Measurements from ENCODE around the gene BLM. TPM values are rescaled to one million over a fixed set of nuclear protein-coding genes. Genes with fewer than 3 reads are reported as not detected.

Gene BLM
- total RNA-seq, 1 experiment from 2014 or later = 33.5 TPM

- Histone ChIP-seq H3K4me2 (ENCODE audit: low read depth, low read length, poor library complexity, severe bottlenecking) (no peak overlapping the region), H3K9me3 (ENCODE audit: low read length) (no peaks in the 10 kb centered on the region), H3K9ac (ENCODE audit: low read length) (no peak overlapping the region), H3K27ac (ENCODE audit: low read length) (no peak overlapping the region), H4K20me1 (ENCODE audit: insufficient read depth, low read depth, low read length) (no peaks in the 10 kb centered on the region), H3K36me3 (ENCODE audit: insufficient read depth, low read length) (no peaks in the 10 kb centered on the region), H3K79me2 (ENCODE audit: low read length) (no peaks in the 10 kb centered on the region), H3K4me1 (ENCODE audit: low read length) (no peaks in the 10 kb centered on the region), H3K9me2 (replicated peaks; ENCODE audit: insufficient read depth, low read length) (no peaks in the 10 kb centered on the region), H3K4me3 (ENCODE audit: low read length) (no peak overlapping the region), H3K27me3 (ENCODE audit: low read length) (no peaks in the 10 kb centered on the region), H2AFZ (ENCODE audit: low read length) (no peak overlapping the region)
- DNase-seq = no peak
These were observed 39.0 kb upstream of the BLM start for GRCh38 chr15:90677807-90678790.

- no peak for DNase-seq
- H2AFZ ChIP-seq (ENCODE audit: low read length) = no peak overlapping the region
- no peak overlapping the region for H3K4me3 ChIP-seq (ENCODE audit: low read length)
- no peaks in the 10 kb centered on the region for H4K20me1 ChIP-seq (ENCODE audit: insufficient read depth, low read depth, low read length)
- H3K4me2 ChIP-seq (ENCODE audit: low read depth, low read length, poor library complexity, severe bottlenecking) = no peak overlapping the region
- no peaks in the 10 kb centered on the region for H3K27me3 ChIP-seq (ENCODE audit: low read length)
- H3K4me1 ChIP-seq (ENCODE audit: low read length) = no peaks in the 10 kb centered on the region
- H3K79me2 ChIP-seq (ENCODE audit: low read length) = no peaks in the 10 kb centered on the region
- no peaks in the 10 kb centered on the region for H3K36me3 ChIP-seq (ENCODE audit: insufficient read depth, low read length)
- H3K9me3 ChIP-seq (ENCODE audit: low read length) = no peaks in the 10 kb centered on the region
- no peak overlapping the region for H3K9ac ChIP-seq (ENCODE audit: low read length)
- H3K27ac ChIP-seq (ENCODE audit: low read length) = no peak overlapping the region
- H3K9me2 ChIP-seq (replicated peaks; ENCODE audit: insufficient read depth, low read length) = no peaks in the 10 kb centered on the region
These were observed 37.2 kb upstream of the BLM start for GRCh38 chr15:90679959-90680358.

GRCh38 chr15:90680371-90680935, 36.7 kb upstream of the BLM start:
- no peak overlapping the region for H2AFZ ChIP-seq (ENCODE audit: low read length)
- no peak overlapping the region for H3K27ac ChIP-seq (ENCODE audit: low read length)
- no peaks in the 10 kb centered on the region for H3K79me2 ChIP-seq (ENCODE audit: low read length)
- H4K20me1 ChIP-seq (ENCODE audit: insufficient read depth, low read depth, low read length) = no peaks in the 10 kb centered on the region
- no peak overlapping the region for H3K4me2 ChIP-seq (ENCODE audit: low read depth, low read length, poor library complexity, severe bottlenecking)
- H3K4me1 ChIP-seq (ENCODE audit: low read length) = no peaks in the 10 kb centered on the region
- no peaks in the 10 kb centered on the region for H3K27me3 ChIP-seq (ENCODE audit: low read length)
- H3K4me3 ChIP-seq (ENCODE audit: low read length) = no peak overlapping the region
- no peak overlapping the region for H3K9ac ChIP-seq (ENCODE audit: low read length)
- H3K9me3 ChIP-seq (ENCODE audit: low read length) = no peaks in the 10 kb centered on the region
- H3K36me3 ChIP-seq (ENCODE audit: insufficient read depth, low read length) = no peaks in the 10 kb centered on the region
- DNase-seq = no peak
- H3K9me2 ChIP-seq (replicated peaks; ENCODE audit: insufficient read depth, low read length) = no peaks in the 10 kb centered on the region

- Histone ChIP-seq H3K4me3 (ENCODE audit: low read length) (no peak overlapping the region), H3K36me3 (ENCODE audit: insufficient read depth, low read length) (no peaks in the 10 kb centered on the region), H4K20me1 (ENCODE audit: insufficient read depth, low read depth, low read length) (no peaks in the 10 kb centered on the region), H3K4me2 (ENCODE audit: low read depth, low read length, poor library complexity, severe bottlenecking) (no peak overlapping the region), H3K9me2 (replicated peaks; ENCODE audit: insufficient read depth, low read length) (no peaks in the 10 kb centered on the region), H3K4me1 (ENCODE audit: low read length) (peaks cover 2% of the 10 kb centered on the region; the same call in 1 of the 2 replicates), H3K9ac (ENCODE audit: low read length) (no peak overlapping the region), H3K27me3 (ENCODE audit: low read length) (no peaks in the 10 kb centered on the region), H3K9me3 (ENCODE audit: low read length) (no peaks in the 10 kb centered on the region), H3K27ac (ENCODE audit: low read length) (no peak overlapping the region), H2AFZ (ENCODE audit: low read length) (no peak overlapping the region), H3K79me2 (ENCODE audit: low read length) (no peaks in the 10 kb centered on the region)
- no peak for DNase-seq
These were observed 36.1 kb upstream of the BLM start for GRCh38 chr15:90681056-90681455.

GRCh38 chr15:90681480-90681879, 35.7 kb upstream of the BLM start:
- no peaks in the 10 kb centered on the region for H3K79me2 ChIP-seq (ENCODE audit: low read length)
- H4K20me1 ChIP-seq (ENCODE audit: insufficient read depth, low read depth, low read length) = no peaks in the 10 kb centered on the region
- no peak overlapping the region for H3K27ac ChIP-seq (ENCODE audit: low read length)
- H3K9me2 ChIP-seq (replicated peaks; ENCODE audit: insufficient read depth, low read length) = no peaks in the 10 kb centered on the region
- H3K27me3 ChIP-seq (ENCODE audit: low read length) = no peaks in the 10 kb centered on the region
- H3K36me3 ChIP-seq (ENCODE audit: insufficient read depth, low read length) = no peaks in the 10 kb centered on the region
- no peak for DNase-seq
- no peak overlapping the region for H3K9ac ChIP-seq (ENCODE audit: low read length)
- H2AFZ ChIP-seq (ENCODE audit: low read length) = no peak overlapping the region
- H3K4me1 ChIP-seq (ENCODE audit: low read length) = peaks cover 5% of the 10 kb centered on the region; the same call in 1 of the 2 replicates
- H3K4me3 ChIP-seq (ENCODE audit: low read length) = no peak overlapping the region
- H3K9me3 ChIP-seq (ENCODE audit: low read length) = no peaks in the 10 kb centered on the region
- H3K4me2 ChIP-seq (ENCODE audit: low read depth, low read length, poor library complexity, severe bottlenecking) = no peak overlapping the region

- no peaks in the 10 kb centered on the region for H3K9me2 ChIP-seq (replicated peaks; ENCODE audit: insufficient read depth, low read length)
- H3K4me3 ChIP-seq (ENCODE audit: low read length) = no peak overlapping the region
- H3K79me2 ChIP-seq (ENCODE audit: low read length) = no peaks in the 10 kb centered on the region
- H3K27me3 ChIP-seq (ENCODE audit: low read length) = no peaks in the 10 kb centered on the region
- H2AFZ ChIP-seq (ENCODE audit: low read length) = no peak overlapping the region
- no peaks in the 10 kb centered on the region for H4K20me1 ChIP-seq (ENCODE audit: insufficient read depth, low read depth, low read length)
- H3K9ac ChIP-seq (ENCODE audit: low read length) = no peak overlapping the region
- peaks cover 5% of the 10 kb centered on the region; the same call in 1 of the 2 replicates for H3K4me1 ChIP-seq (ENCODE audit: low read length)
- H3K36me3 ChIP-seq (ENCODE audit: insufficient read depth, low read length) = no peaks in the 10 kb centered on the region
- no peak overlapping the region for H3K27ac ChIP-seq (ENCODE audit: low read length)
- H3K9me3 ChIP-seq (ENCODE audit: low read length) = no peaks in the 10 kb centered on the region
- H3K4me2 ChIP-seq (ENCODE audit: low read depth, low read length, poor library complexity, severe bottlenecking) = no peak overlapping the region
- no peak for DNase-seq
These were observed 33.8 kb upstream of the BLM start for GRCh38 chr15:90683371-90683770.

GRCh38 chr15:90683876-90684275, 33.3 kb upstream of the BLM start:
- Histone ChIP-seq H3K9me2 (replicated peaks; ENCODE audit: insufficient read depth, low read length) (no peaks in the 10 kb centered on the region), H2AFZ (ENCODE audit: low read length) (no peak overlapping the region), H3K79me2 (ENCODE audit: low read length) (no peaks in the 10 kb centered on the region), H3K4me1 (ENCODE audit: low read length) (peaks cover 5% of the 10 kb centered on the region; the same call in 1 of the 2 replicates), H3K27ac (ENCODE audit: low read length) (no peak overlapping the region), H3K4me3 (ENCODE audit: low read length) (no peak overlapping the region), H3K9ac (ENCODE audit: low read length) (no peak overlapping the region), H4K20me1 (ENCODE audit: insufficient read depth, low read depth, low read length) (no peaks in the 10 kb centered on the region), H3K36me3 (ENCODE audit: insufficient read depth, low read length) (no peaks in the 10 kb centered on the region), H3K27me3 (ENCODE audit: low read length) (no peaks in the 10 kb centered on the region), H3K9me3 (ENCODE audit: low read length) (no peaks in the 10 kb centered on the region), H3K4me2 (ENCODE audit: low read depth, low read length, poor library complexity, severe bottlenecking) (no peak overlapping the region)
- no peak for DNase-seq

- peaks cover 5% of the 10 kb centered on the region; the same call in 1 of the 2 replicates for H3K4me1 ChIP-seq (ENCODE audit: low read length)
- no peak overlapping the region for H3K27ac ChIP-seq (ENCODE audit: low read length)
- H3K27me3 ChIP-seq (ENCODE audit: low read length) = no peaks in the 10 kb centered on the region
- H3K9ac ChIP-seq (ENCODE audit: low read length) = no peak overlapping the region
- no peak for DNase-seq
- H2AFZ ChIP-seq (ENCODE audit: low read length) = no peak overlapping the region
- H3K9me2 ChIP-seq (replicated peaks; ENCODE audit: insufficient read depth, low read length) = no peaks in the 10 kb centered on the region
- H3K4me3 ChIP-seq (ENCODE audit: low read length) = no peak overlapping the region
- H3K9me3 ChIP-seq (ENCODE audit: low read length) = no peaks in the 10 kb centered on the region
- no peak overlapping the region for H3K4me2 ChIP-seq (ENCODE audit: low read depth, low read length, poor library complexity, severe bottlenecking)
- no peaks in the 10 kb centered on the region for H3K79me2 ChIP-seq (ENCODE audit: low read length)
- no peaks in the 10 kb centered on the region for H4K20me1 ChIP-seq (ENCODE audit: insufficient read depth, low read depth, low read length)
- no peaks in the 10 kb centered on the region for H3K36me3 ChIP-seq (ENCODE audit: insufficient read depth, low read length)
These were observed 32.9 kb upstream of the BLM start for GRCh38 chr15:90684281-90684680.
